GM13976 (cell line): ENCODE results near the gene CD99L2.

Experiments used
- DNase-seq: peaks from one replicate; pipeline ENCODE4 v3.0.0; 2012; ENCODE audit warnings: low spot score
- CTCF ChIP-seq: IDR thresholded peaks from 2 replicates; pipeline ENCODE4 v1.5.1; 2012; ENCODE audit warnings: borderline replicate concordance, mild to moderate bottlenecking; ENCODE audit not compliant: insufficient read depth; ENCODE audit errors: extremely low read depth, missing control alignments, control extremely low read depth
- in situ Hi-C: fragments of 300-500 bp; cut with MboI; formaldehyde crosslinking; loops from one replicate; pipeline ENCODE4 v1.12.0; 2022; ENCODE audit warnings: low sequenced_read_pairs, mixed read lengths, inconsistent platforms; ENCODE audit not compliant: unreplicated experiment

CD99L2 gene

GRCh38 chrX:150898343-150899190 lies at the start of gene CD99L2:
Gene CD99L2 (minus strand): TSS chrX:150898668. CDS start chrX:150898588, 80 bp downstream.
- DNase-seq, result peak; percentile 91
- in situ Hi-C loops, result no loop called here
- no peak for TF ChIP-seq CTCF

GRCh38 chrX:150944233-150944632 lies 45.8 kb upstream of the CD99L2 start:
- DNase-seq, result no peak
- in situ Hi-C loops, result no loop called here
- no peak for TF ChIP-seq CTCF

GRCh38 chrX:150942942-150943594 lies 44.6 kb upstream of the CD99L2 start:
- TF ChIP-seq CTCF, result no peak
- in situ Hi-C loops, result no loop called here
- DNase-seq, result no peak

- no peak for DNase-seq
- in situ Hi-C loops, result no loop called here
- no peak for TF ChIP-seq CTCF
Measured at GRCh38 chrX:150941580-150941979, 43.1 kb upstream of the CD99L2 start.

GRCh38 chrX:150940844-150941495 lies 42.5 kb upstream of the CD99L2 start:
- in situ Hi-C loops, result no loop called here
- no peak for TF ChIP-seq CTCF
- DNase-seq, result no peak

GRCh38 chrX:150936556-150936955 lies 38.1 kb upstream of the CD99L2 start:
- no peak for DNase-seq
- in situ Hi-C loops, result no loop called here
- TF ChIP-seq CTCF, result no peak
